ENCODE measurements around the gene ZNF511.

GRCh38 chr10:133327651-133328357 is 19.1 kb downstream of the ZNF511 start:
- TF ChIP-seq CTCF (IDR thresholded peaks at IDR 0.05 in 2 of 3, conservative IDR thresholded peaks at IDR 0.05 in 1 of 3; ENCODE audit: insufficient read depth in 2 of 3, low read depth in 1 of 3, low read length in 3 of 3) (no peak), IRF1 (CRISPR knock-in tag; IDR thresholded peaks at IDR 0.05; ENCODE audit: borderline replicate concordance) (no peak), ZNF184 (CRISPR knock-in tag; IDR thresholded peaks at IDR 0.05) (no peak), ZBTB49 (CRISPR knock-in tag; IDR thresholded peaks at IDR 0.05; ENCODE audit: borderline replicate concordance) (no peak), POLR2A (conservative IDR thresholded peaks at IDR 0.05) (no peak), NR1H2 (CRISPR knock-in tag; IDR thresholded peaks at IDR 0.05) (no peak), RCOR1 (IDR thresholded peaks at IDR 0.05; ENCODE audit: borderline replicate concordance in 1 of 2, low read depth in 2 of 2, low read length in 2 of 2) (no peak), ZNF24 (IDR thresholded peaks at IDR 0.05) (no peak), MTF1 (CRISPR knock-in tag; IDR thresholded peaks at IDR 0.05; ENCODE audit: borderline replicate concordance) (no peak), DIDO1 (tag; IDR thresholded peaks at IDR 0.05; ENCODE audit: low read depth) (no peak)

Measured in K562 (cell line).